HG03025 (cell line): Measurements from ENCODE around the gene RPL31.

ENCODE experiments used
- ATAC-seq: cut with Tn5 transposase; IDR thresholded peaks from one replicate; pipeline ENCODE4 v1.9.1; 2021; ENCODE audit warnings: mild to moderate bottlenecking, moderate library complexity; ENCODE audit not compliant: unreplicated experiment, low FRiP score

Gene RPL31

DNA sequence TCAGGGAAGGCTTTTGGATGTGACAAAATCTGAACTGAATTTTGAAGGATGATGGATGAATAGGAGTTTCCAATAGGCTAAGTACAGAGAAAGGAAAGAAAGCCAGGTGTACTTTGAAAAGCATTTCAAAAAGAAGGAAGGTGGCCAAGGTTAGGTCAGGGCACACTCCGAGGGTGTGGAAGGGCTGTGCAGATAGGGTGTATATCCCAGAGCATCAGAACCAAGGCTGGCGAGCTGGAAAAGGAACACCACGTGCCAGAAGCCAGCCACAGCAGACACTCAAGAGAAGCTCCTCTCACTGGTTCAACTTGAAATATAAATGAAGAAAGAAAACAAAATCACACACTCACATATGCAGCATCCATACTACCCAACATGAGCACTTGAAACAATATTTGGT is 51.0 kb downstream of the RPL31 start:
- no peak for ATAC-seq
